ENCODE data around the gene CISD1.

- no peak for TF ChIP-seq CTCF (IDR thresholded peaks at IDR 0.05)
- TF ChIP-seq POLR2A (IDR thresholded peaks at IDR 0.05), result no peak
- TF ChIP-seq POLR2AphosphoS5 (IDR thresholded peaks at IDR 0.05), result no peak
Observed at GRCh38 chr10:58305821-58306220, 36.9 kb downstream of the CISD1 start.

Measured in breast epithelium (tissue), 3 donors.